ENCODE data around the gene ELFN1. TPM values are rescaled to one million over a fixed set of nuclear protein-coding genes. Genes with fewer than 3 reads are reported as not detected.

ELFN1 gene
- total and polyA plus RNA-seq, 2 donors (not counting 3 experiments of a cell fraction or from before 2014, with no cell fraction given) = 0.37 to 1.0 TPM

- ChIA-PET CTCF (interaction anchor here (1.4 to 1.6 kb wide), 2 partner anchors 11 to 13 kb away, joined by 3 to 4 read pairs; no protein-coding TSS in a partner anchor), POLR2A (no interaction called here)
- dilution Hi-C loops (cut with MboI; ENCODE audit: extremely low pct_ligation_motif_present, low sequenced_read_pairs) (no loop called here), intact Hi-C loops (cut with micrococcal nuclease) (no loop called here)
- Histone ChIP-seq H3K9me3 (replicated peaks; ENCODE audit: control insufficient read depth, insufficient read depth, low read length) (no peaks in the 10 kb centered on the region), H3K4me3 (replicated peaks in 1 of 3; ENCODE audit: insufficient read depth in 1 of 3, low read depth in 1 of 3, low read length in 3 of 3) (no peak overlapping the region), H3K9me1 (replicated peaks; ENCODE audit: control insufficient read depth, extremely low read depth, insufficient read depth, low read length) (no peaks in the 10 kb centered on the region), H3K27me3 (ENCODE audit: control insufficient read depth in 2 of 2, insufficient read depth in 2 of 2, low read length in 2 of 2) (no peaks in the 10 kb centered on the region), H3K79me2 (ENCODE audit: control insufficient read depth, insufficient read depth, low read length) (no peaks in the 10 kb centered on the region), H3K36me3 (ENCODE audit: control insufficient read depth in 2 of 2, extremely low read depth in 1 of 2, insufficient read depth in 2 of 2, low read length in 2 of 2) (no peaks in the 10 kb centered on the region), H3K4me1 (ENCODE audit: control insufficient read depth, extremely low read depth, insufficient read depth, low read length) (no peaks in the 10 kb centered on the region), H3K27ac (ENCODE audit: insufficient read depth, low read depth, low read length) (no peak overlapping the region), H4K20me1 (replicated peaks; ENCODE audit: control insufficient read depth, extremely low read depth, insufficient read depth, low read length) (no peaks in the 10 kb centered on the region), H3K4me2 (ENCODE audit: insufficient read depth, low read length) (no peak overlapping the region), H3K9ac (replicated peaks; ENCODE audit: extremely low read depth, insufficient read depth, low read length) (no peak overlapping the region), H2AFZ (ENCODE audit: low read depth, low read length) (no peak overlapping the region)
- DNase-seq (ENCODE audit: low read depth, low spot score) (no peak), FAIRE-seq (no peak)
- TF ChIP-seq POLR2A (IDR thresholded peaks at IDR 0.05; ENCODE audit: low read depth, low read length) = no peak
- TF ChIP-seq JUN (IDR thresholded peaks at IDR 0.05; ENCODE audit: borderline replicate concordance, insufficient read depth, insufficient read length, low read depth) = no peak
- TF ChIP-seq POLR2AphosphoS5 (IDR thresholded peaks at IDR 0.05; ENCODE audit: insufficient read depth, low read depth, low read length) = no peak
- no peak for TF ChIP-seq MAX (IDR thresholded peaks at IDR 0.05; ENCODE audit: insufficient read depth, insufficient read length)
- no peak for TF ChIP-seq MYC (IDR thresholded peaks at IDR 0.05; ENCODE audit: low read depth, low read length)
- no peak for TF ChIP-seq CTCF (IDR thresholded peaks at IDR 0.05; ENCODE audit: extremely low read depth in 1 of 2, insufficient read depth in 1 of 2, low read depth in 1 of 2, low read length in 2 of 2)
- no peak for TF ChIP-seq GATA2 (IDR thresholded peaks at IDR 0.05; ENCODE audit: insufficient read depth, insufficient read length, low read depth, low read length)
- no peak for TF ChIP-seq FOS (IDR thresholded peaks at IDR 0.05; ENCODE audit: borderline replicate concordance, insufficient read depth, low read length)
- TF ChIP-seq EZH2 (IDR thresholded peaks at IDR 0.05; ENCODE audit: borderline replicate concordance, low read depth, low read length, severe bottlenecking) = no peak
- no TSS peak for BruUV-seq (replicated peaks)
Observed at GRCh38 chr7:1729183-1729582, 59.1 kb downstream of the ELFN1 start.

Measured in endothelial cell of umbilical vein (primary cell).